Skeletal muscle satellite cell (primary cell): ENCODE measurements around the gene FXYD2. TPM values are rescaled to one million over a fixed set of nuclear protein-coding genes. Genes with fewer than 3 reads are reported as not detected.

Source experiments
- H3K27me3 ChIP-seq: 2 replicates; pipeline ENCODE4 v1.7.0; 2013; ENCODE audit warnings: low read length; ENCODE audit not compliant: control insufficient read depth, insufficient read depth
- H3K36me3 ChIP-seq: 2 replicates; pipeline ENCODE4 v1.7.0; 2013; ENCODE audit warnings: mild to moderate bottlenecking, control low read depth, low read length; ENCODE audit not compliant: insufficient read depth
- H3K4me1 ChIP-seq: 2 replicates; pipeline ENCODE4 v1.7.0; 2013; ENCODE audit warnings: low read length; ENCODE audit not compliant: control insufficient read depth, insufficient read depth
- H3K4me2 ChIP-seq: 2 replicates; pipeline ENCODE4 v1.7.0; 2013; ENCODE audit warnings: mild to moderate bottlenecking, low read length
- H3K4me3 ChIP-seq: 2 replicates; pipeline ENCODE4 v1.7.0; 2013; ENCODE audit warnings: low read length
- H3K9ac ChIP-seq: 2 replicates; pipeline ENCODE4 v1.7.0; 2013; ENCODE audit warnings: mild to moderate bottlenecking, low read depth, low read length, moderate library complexity
- H3K9me3 ChIP-seq: replicated peaks from 2 replicates; pipeline ENCODE4 v1.7.0; 2013; ENCODE audit warnings: mild to moderate bottlenecking, control low read depth, low read length
- total RNA-seq: library from RNA; depleted of rRNA; stranded (reverse); fragments of >200 nt; gene quantifications from 2 replicates; pipeline ENCODE4 v1.2.3, GENCODE V29; 2012; rRNA removed

The FXYD2 gene
- total RNA-seq, result not detected in 2 replicates

DNA sequence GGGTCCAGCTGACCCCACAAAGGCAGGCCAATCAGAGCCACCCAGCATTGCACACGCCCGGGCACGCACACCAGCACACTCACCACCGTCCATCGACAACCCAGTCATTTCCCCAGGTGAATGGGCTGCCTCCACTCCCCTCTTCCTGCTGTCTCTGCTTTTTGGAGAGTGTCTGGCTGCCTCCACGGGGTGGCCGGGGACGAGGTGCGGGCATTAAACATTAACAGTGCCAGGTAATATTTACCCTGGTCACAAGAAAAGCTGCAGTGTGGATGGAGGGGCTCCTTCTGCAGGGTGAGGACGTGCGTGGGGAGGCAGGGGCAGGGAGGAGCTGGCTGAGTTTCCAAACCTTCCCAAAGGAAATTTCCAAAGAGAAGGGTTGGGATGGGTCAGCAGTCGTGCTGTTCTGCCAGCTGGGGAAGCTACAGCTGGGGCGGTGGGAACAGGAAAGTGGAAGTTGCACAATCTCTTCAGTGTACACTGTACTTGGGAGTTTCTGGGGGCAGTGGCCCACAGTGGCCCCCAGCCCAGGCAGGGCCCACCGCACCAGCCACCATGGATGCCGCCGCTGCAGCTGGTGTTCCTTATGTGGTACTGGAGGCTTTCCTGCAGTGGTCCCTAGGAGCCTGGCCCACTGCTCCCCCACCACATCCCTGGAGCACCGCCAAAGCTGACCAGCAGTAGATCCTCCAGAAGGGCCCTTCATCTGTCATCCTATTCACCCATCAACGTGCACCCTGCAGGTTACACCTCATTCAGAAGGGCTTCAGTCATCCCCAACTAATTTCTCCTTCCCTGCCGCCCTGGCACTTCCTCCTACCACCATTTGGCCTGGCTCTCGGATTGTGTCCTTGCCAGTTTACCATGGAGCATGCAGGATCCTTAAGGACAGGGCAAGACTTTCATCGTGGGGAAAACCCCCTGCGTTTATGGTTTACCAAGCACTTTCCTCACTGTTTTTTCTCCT lies at the start of gene FXYD2:
Gene FXYD2, minus strand, starts transcription at position 174 of the 967 bp plus-strand sequence. Its CDS starts 66 bp downstream, at position 108.
- H3K4me1 ChIP-seq, result peaks cover 10% of the 10 kb centered on the region
- H3K4me3 ChIP-seq, result no peak within 1 kb of the TSS
- no peak within 1 kb of the TSS for H3K4me2 ChIP-seq
- peaks cover 22% of the 10 kb centered on the region for H3K27me3 ChIP-seq
- H3K9ac ChIP-seq, result no peak within 1 kb of the TSS
- no peaks in the 10 kb centered on the region for H3K9me3 ChIP-seq
- no peaks in the 10 kb centered on the region for H3K36me3 ChIP-seq

DNA sequence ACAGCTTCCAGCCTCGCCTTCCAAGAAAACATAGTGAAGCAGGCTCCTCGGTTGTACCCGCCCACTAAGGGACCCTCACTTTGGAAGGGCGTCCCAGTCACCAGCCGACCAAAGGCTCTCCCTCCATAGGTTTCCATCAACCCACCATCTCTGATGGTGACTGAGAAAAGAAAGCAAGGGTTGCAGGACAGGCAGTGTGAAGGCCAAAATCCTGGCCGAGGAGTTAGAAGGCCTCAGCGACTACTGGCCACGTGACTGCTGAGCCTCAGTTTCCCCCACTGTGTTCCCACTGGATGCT lies 49.2 kb upstream of the FXYD2 start:
- no peaks in the 10 kb centered on the region for H3K4me1 ChIP-seq
- H3K9me3 ChIP-seq, result no peaks in the 10 kb centered on the region
- H3K4me2 ChIP-seq, result no peak overlapping the region
- no peaks in the 10 kb centered on the region for H3K36me3 ChIP-seq
- H3K4me3 ChIP-seq, result no peak overlapping the region
- H3K27me3 ChIP-seq, result peaks cover 87% of the 10 kb centered on the region
- no peak overlapping the region for H3K9ac ChIP-seq

DNA sequence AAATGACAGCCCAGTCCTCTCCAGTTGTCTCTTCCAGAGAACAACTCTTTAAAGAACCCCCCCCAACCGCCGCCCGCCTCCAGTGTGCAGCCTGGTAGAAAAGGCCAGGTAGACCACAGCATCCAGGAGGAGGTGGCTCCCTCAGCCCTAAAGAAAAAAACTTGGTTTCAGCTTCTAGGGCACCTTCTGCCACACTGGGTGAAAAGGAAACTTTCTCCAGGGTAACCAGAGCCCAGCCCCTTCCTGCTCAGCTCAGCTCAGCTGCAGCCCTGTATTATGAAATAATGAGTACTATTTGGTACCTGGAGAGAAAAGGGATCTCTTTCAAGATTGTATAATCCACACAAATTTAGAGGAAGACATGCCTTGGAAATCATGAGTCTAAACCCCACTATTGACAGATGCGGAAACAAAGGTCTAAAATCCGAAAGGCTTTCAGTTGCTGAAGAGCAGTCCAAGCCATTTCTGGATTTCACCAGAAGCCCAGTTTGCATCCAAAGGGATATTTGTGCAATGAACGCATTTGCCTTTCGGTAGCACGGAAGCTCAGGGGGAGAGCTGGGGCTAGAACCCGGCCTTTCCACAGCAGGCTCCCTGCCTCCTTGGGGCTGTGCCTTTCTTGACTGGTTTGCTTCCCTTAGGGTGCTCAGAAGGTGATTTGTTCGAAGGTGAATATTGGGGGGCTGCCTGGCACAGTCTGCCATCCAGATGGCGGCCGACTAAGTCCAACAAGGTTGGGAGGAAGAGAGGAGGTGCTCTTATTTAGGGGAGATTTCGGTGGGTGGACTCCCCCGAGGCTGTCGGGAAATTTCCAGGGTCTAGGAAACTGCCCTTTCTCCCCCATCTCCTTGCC lies 48.7 kb upstream of the FXYD2 start:
- Histone ChIP-seq H3K27me3 (peaks cover 89% of the 10 kb centered on the region), H3K4me3 (no peak overlapping the region), H3K36me3 (no peaks in the 10 kb centered on the region), H3K4me1 (no peaks in the 10 kb centered on the region), H3K9me3 (no peaks in the 10 kb centered on the region), H3K9ac (no peak overlapping the region), H3K4me2 (no peak overlapping the region)

DNA sequence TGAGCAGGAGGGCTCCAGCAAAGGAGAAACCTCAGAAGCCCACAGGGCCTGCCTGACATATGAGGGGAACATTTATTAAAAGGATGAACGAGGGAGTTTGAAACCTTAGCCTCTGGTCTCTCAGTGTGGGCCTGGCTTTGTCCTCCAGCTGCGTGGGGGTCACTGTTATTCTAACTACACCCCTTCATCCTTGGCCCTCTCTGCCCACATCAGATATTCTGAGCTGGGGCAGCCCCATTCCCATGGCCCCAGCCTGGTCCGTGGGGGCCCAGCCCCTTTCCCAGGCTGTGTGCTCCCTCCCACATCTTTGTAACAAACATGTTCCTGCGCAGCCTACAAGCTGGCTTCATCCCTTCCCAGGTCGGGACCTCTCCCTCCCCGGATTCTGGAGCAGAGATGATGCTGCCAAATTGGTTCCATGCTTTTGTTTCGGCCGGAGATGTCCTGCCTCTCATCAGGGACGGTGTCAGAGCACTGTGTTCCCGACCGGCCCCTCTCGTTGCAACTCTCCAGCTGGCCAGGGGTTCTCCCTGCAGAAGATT lies 47.9 kb upstream of the FXYD2 start:
- peaks cover 87% of the 10 kb centered on the region for H3K27me3 ChIP-seq
- no peaks in the 10 kb centered on the region for H3K36me3 ChIP-seq
- no peaks in the 10 kb centered on the region for H3K9me3 ChIP-seq
- H3K4me3 ChIP-seq, result no peak overlapping the region
- H3K4me1 ChIP-seq, result no peaks in the 10 kb centered on the region
- no peak overlapping the region for H3K9ac ChIP-seq
- no peak overlapping the region for H3K4me2 ChIP-seq

DNA sequence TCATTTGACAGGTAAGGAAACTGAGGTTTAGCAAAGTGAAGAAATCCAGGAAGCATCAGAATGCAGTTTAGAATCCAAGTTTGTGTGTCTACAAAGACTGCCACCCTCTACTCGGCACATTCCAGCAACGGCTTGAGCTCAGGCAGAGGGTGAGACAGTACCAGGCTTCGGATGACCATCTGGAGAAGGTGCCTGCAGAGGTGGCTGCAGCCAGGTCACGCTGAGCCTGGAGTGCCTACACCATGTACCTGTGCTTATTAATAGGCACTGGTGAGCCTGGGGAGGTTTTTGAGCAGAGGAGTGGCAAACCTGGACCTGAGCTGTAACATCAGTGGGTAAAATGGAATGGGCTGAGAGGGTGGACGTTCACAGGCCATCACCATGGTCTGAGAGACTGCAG lies 47.2 kb upstream of the FXYD2 start:
- Histone ChIP-seq H3K4me3 (no peak overlapping the region), H3K36me3 (no peaks in the 10 kb centered on the region), H3K9ac (no peak overlapping the region), H3K4me1 (no peaks in the 10 kb centered on the region), H3K27me3 (peaks cover 87% of the 10 kb centered on the region), H3K9me3 (no peaks in the 10 kb centered on the region), H3K4me2 (no peak overlapping the region)

DNA sequence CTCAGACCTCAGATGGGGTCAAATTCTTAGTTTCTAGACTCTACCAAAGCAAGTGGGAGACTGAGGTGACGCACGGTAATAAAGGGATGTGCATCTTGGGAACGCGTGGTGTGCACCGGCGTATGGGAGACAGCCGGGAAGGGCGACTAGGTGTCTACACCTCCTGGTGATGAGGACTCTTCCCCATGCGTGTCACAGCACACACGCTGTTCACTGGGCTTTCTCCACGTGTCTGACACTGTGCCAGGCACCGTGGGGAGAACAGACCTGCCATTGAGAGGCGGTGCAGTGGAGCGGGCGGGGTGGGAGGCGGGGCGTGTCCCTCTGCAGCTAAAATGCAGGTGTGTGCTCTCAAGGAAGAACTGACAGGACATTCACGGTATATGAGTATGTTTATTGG lies 46.6 kb upstream of the FXYD2 start:
- H3K4me1 ChIP-seq, result no peaks in the 10 kb centered on the region

DNA sequence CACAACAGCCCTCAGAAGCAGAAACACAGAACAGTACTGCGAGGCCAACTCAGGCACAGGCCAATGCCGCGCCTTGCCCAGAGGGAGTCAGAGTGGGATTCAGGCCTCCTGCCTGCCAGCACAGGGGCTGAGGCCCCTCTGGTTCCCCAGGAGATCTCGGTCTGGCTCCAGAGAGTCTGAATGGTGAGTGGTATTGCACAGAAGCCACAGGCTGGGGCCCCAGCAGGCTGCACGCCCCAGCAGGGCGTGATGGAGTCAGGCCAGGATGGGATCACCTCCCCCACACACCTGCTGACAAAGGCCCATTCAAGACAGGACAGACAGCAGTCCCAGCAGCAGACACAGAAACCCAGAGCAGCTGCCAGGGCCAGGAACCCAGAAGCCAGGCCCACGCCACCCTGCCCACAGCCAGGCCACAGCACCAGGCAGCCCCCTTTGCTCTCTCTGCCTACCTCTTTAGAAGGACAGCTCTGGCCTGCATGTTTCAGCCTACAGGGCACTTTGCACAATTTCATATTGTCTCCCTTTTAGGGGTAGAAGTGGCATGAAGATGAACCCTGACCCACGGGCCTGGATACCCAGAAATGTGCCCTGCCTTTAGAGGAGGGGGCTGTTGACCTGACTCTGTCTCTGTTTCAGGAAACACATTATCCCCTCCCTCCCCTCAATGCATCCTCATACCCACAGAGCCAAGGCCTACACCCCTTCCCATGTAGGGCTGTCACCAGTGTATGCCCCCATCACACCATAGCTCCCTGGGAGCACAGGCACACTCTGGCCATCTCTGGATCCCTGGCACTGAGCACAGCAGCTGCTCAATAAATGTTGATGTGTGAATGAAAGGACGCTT lies 45.8 kb upstream of the FXYD2 start:
- H3K4me1 ChIP-seq, result no peaks in the 10 kb centered on the region
- no peaks in the 10 kb centered on the region for H3K36me3 ChIP-seq
- H3K27me3 ChIP-seq, result peaks cover 83% of the 10 kb centered on the region
- H3K9ac ChIP-seq, result no peak overlapping the region
- no peak overlapping the region for H3K4me2 ChIP-seq
- no peaks in the 10 kb centered on the region for H3K9me3 ChIP-seq
- no peak overlapping the region for H3K4me3 ChIP-seq

More for the DNA sequence above, 46.6 kb upstream of the FXYD2 start:
- peaks cover 91% of the 10 kb centered on the region for H3K27me3 ChIP-seq
- H3K36me3 ChIP-seq, result no peaks in the 10 kb centered on the region
- H3K4me2 ChIP-seq, result no peak overlapping the region
- no peak overlapping the region for H3K9ac ChIP-seq
- H3K9me3 ChIP-seq, result no peaks in the 10 kb centered on the region
- no peak overlapping the region for H3K4me3 ChIP-seq

DNA sequence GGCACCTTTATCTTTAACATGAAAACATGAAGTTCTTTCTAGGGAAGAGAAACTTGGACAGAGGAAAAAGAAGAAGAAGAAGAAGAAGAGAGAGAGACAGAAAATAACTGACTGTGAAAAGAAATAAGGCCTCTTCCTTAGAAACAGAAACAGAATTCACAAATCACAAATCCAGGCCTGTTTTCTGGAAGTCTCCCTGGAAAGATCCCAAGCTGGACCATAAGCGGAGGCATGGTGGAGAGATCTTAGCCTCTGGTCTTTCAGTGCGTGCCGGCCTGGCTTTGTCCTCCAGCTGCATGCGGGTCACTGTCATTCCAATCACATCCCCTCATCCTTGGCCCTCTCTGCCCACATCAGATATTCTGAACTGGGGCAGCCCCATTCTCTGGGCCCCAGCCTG lies 45.1 kb upstream of the FXYD2 start:
- Histone ChIP-seq H3K4me1 (no peaks in the 10 kb centered on the region), H3K36me3 (no peaks in the 10 kb centered on the region), H3K4me2 (no peak overlapping the region), H3K9ac (no peak overlapping the region), H3K4me3 (no peak overlapping the region), H3K27me3 (peaks cover 75% of the 10 kb centered on the region), H3K9me3 (no peaks in the 10 kb centered on the region)

DNA sequence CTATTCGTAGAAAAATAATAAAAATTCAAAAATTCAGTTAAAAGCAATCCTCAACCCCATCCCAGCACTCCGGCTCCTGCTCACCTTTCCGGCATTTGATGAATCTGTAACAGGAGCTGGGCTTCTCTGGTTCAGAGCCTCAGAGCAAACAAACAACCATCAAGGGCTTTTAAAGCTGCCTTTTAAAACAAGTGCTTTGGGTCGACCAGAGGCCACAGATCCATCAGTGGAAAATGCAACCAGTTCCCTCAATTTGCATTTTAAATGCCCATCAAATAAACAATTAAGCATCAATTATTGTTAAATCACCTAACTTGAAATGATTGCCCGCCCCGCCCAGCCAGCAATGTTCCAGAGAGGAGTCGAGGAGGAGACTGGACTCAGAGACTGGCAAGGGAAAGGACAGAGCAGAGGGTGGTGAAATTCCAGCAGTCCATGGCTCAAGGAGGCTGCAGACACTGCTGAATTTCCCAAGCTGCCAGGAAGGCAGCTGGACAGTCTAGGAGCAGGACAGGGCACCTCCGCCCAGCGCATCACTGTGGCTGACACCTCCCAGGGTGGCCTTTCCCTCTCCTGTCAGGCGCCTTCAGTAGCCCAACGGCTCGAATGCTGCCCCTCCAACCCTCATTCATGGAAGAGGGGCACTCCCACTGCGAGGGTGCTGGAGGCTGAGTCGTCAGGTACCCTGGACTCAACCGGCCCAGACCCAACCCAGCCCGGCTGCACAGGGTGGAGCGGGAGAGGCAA lies 44.4 kb upstream of the FXYD2 start:
- H3K4me1 ChIP-seq, result no peaks in the 10 kb centered on the region
- no peak overlapping the region for H3K4me3 ChIP-seq
- no peaks in the 10 kb centered on the region for H3K9me3 ChIP-seq
- H3K9ac ChIP-seq, result no peak overlapping the region
- no peak overlapping the region for H3K4me2 ChIP-seq
- no peaks in the 10 kb centered on the region for H3K36me3 ChIP-seq
- peaks cover 73% of the 10 kb centered on the region for H3K27me3 ChIP-seq

DNA sequence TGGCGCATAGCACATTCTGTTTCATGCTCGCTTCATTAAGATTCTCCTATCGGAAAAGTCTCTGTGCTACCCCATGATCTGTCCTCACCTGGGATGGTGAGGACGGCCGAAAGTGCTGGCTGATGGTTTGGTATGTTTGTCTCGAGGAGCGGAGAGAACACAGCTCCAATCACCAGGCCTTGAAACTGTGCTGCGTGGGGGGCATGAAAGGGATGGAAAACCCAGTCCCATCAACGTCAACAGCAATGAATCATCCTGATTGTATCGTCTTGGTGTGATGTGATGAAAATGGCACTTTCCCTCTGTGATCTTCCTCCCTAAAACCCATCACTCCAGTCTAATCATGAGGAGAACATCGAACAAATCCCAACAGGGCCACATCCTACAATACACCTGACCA lies 43.5 kb upstream of the FXYD2 start:
- Histone ChIP-seq H3K9ac (no peak overlapping the region), H3K4me3 (no peak overlapping the region), H3K36me3 (no peaks in the 10 kb centered on the region), H3K9me3 (no peaks in the 10 kb centered on the region), H3K27me3 (peaks cover 70% of the 10 kb centered on the region), H3K4me1 (no peaks in the 10 kb centered on the region), H3K4me2 (no peak overlapping the region)
